ENCODE results near the gene PEMT. TPM values are rescaled to one million over a fixed set of nuclear protein-coding genes. Genes with fewer than 3 reads are reported as not detected.

PEMT gene
- total and polyA plus RNA-seq, 2 of the 8 experiments (the other 6 are each of a cell fraction or from before 2014, with no cell fraction given): 42.0 to 118 TPM

DNA sequence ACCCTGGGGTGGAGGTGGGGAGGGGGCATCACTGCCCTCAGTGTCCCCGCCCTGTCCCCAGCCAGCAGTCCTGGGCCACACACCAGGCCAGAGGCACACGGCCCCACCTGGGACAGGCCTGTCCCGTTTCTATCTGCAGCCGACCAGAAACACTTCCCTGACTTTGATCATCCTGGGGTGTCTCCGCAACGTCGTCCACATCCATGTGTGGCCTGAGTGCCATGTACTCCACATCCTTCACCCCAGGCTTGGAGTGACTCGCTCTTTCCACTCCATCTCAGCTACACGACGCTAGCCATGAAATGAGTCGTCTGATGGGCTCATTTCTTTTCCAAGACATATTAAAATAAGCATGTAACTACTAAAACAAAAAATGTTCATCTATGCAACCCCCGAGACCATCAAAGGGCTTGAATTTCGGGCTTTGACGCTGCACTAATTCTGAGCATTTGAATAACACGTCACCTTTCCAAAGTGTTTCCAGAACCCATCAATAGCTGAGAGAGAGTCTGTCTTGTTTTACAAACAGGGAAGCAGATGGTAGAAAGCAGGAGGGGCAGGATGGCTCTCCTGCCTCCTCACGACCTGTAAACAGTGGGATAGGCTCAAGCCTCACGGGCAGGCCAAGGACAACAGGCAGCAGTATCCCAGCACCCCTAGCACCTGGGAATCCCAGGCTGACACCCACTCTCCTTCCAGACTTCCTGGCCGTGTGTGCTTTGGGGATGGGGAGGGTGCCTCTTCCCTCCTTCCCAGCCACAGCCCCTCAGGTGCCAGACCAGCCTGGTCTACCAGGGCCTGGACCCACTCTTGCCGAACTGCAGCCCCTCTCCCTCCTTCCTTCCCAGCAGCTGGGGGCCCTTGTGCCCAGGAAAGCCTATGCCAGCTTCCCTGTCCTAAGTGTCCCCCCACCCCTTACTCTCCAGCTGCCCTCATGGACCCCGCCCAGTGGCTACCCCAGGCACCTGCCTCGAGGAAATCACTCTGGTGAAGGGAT is 75.3 kb downstream of the PEMT start:
- H4K20me1 ChIP-seq (replicated peaks in 1 of 2; ENCODE audit: control insufficient read depth in 1 of 2, insufficient read depth in 2 of 2, low read length in 2 of 2): no peaks in the 10 kb centered on the region
- H4K91ac ChIP-seq (replicated peaks; ENCODE audit: insufficient read length, low read length): peak overlapping the region; percentile 46
- no peak overlapping the region for H4K5ac ChIP-seq (ENCODE audit: insufficient read length, low read depth, low read length)
- no peak overlapping the region for H3K23ac ChIP-seq (ENCODE audit: insufficient read length)
- peaks cover 4 to 24% (median 12%) of the 10 kb centered on the region in 4 experiments for H3K4me1 ChIP-seq (replicated peaks in 1 of 4; ENCODE audit: control insufficient read depth in 3 of 4, insufficient read depth in 4 of 4, low read length in 3 of 4)
- no peak overlapping the region for H3K4ac ChIP-seq (replicated peaks; ENCODE audit: insufficient read length, low read depth, low read length)
- H3K4me2 ChIP-seq (ENCODE audit: insufficient read depth in 1 of 2, low read depth in 2 of 2, low read length in 2 of 2): no peak overlapping the region
- DNase-seq (ENCODE audit: low read depth in 1 of 2, low spot score in 2 of 2) (no peak), FAIRE-seq (no peak)
- H3K23me2 ChIP-seq (ENCODE audit: low read depth, low read length): peaks cover 2% of the 10 kb centered on the region; the same call in 1 of the 2 replicates
- no peak overlapping the region for H3K27ac ChIP-seq (ENCODE audit: low read depth, low read length)
- peak overlapping the region; percentile 90; the same call in 1 of the 2 replicates for H2AK5ac ChIP-seq (ENCODE audit: low read depth, low read length)
- ChIA-PET CTCF (ENCODE audit: partially characterized antibody) (interaction anchor here (0.6 to 5.7 kb wide), 6 partner anchors 16 to 126 kb away, joined by 3 to 32 read pairs (median 4); no protein-coding TSS in a partner anchor), POLR2A (ENCODE audit: partially characterized antibody) (no interaction called here)
- no peak overlapping the region for H2BK20ac ChIP-seq (ENCODE audit: low read length)
- H2BK5ac ChIP-seq (ENCODE audit: low read depth, low read length): no peak overlapping the region; the same call in 1 of the 2 replicates
- H3K79me1 ChIP-seq (ENCODE audit: low read depth, low read length): no peaks in the 10 kb centered on the region
- peak overlapping the region; percentile 99; the same call in 1 of the 2 replicates for H2BK15ac ChIP-seq (ENCODE audit: low read length)
- peak overlapping the region; percentile 27; the same call in 1 of the 2 replicates for H2BK12ac ChIP-seq (ENCODE audit: low read depth, low read length)
- H3K56ac ChIP-seq (replicated peaks; ENCODE audit: insufficient read length, low read depth, low read length): no peak overlapping the region
- no peak overlapping the region for H3K14ac ChIP-seq (ENCODE audit: insufficient read length)
- no peaks in the 10 kb centered on the region for H3K9me3 ChIP-seq (ENCODE audit: insufficient read depth in 2 of 2, low read depth in 1 of 2, low read length in 1 of 2)
- no peak overlapping the region for H3K4me3 ChIP-seq (ENCODE audit: extremely low read depth in 1 of 4, insufficient read depth in 2 of 4, low read depth in 3 of 4, low read length in 4 of 4)
- H3K27me3 ChIP-seq (replicated peaks in 1 of 4; ENCODE audit: control insufficient read depth in 3 of 4, extremely low read depth in 1 of 4, insufficient read depth in 3 of 4, low read length in 3 of 4): no peaks in the 10 kb centered on the region
- no peak overlapping the region for H3K9ac ChIP-seq (replicated peaks in 1 of 4; ENCODE audit: extremely low read depth in 1 of 4, low read depth in 3 of 4, low read length in 3 of 4)
- H3K18ac ChIP-seq (ENCODE audit: extremely low read depth, low read length): no peak overlapping the region
- H2AFZ ChIP-seq (ENCODE audit: low read length): no peak overlapping the region
- no peak overlapping the region for H2BK120ac ChIP-seq (replicated peaks; ENCODE audit: low read depth, low read length)
- no peaks in the 10 kb centered on the region for H3K36me3 ChIP-seq (ENCODE audit: control insufficient read depth in 2 of 4, insufficient read depth in 4 of 4, low read length in 3 of 4)
- no peaks in the 10 kb centered on the region for H3K79me2 ChIP-seq (ENCODE audit: control insufficient read depth in 1 of 2, insufficient read depth in 2 of 2, low read length in 2 of 2)
- no peak overlapping the region for H4K8ac ChIP-seq (ENCODE audit: extremely low read depth, insufficient read depth, low read length)
- 91% methylated on average over 21 of the region's 21 CpGs; no CpG with 5 or more reads in 1 of the 2 experiments for WGBS, 2 experiments (ENCODE audit: extremely low coverage in 1 of 2, insufficient coverage in 1 of 2, insufficient read length in 1 of 2, insufficient replicate concordance in 2 of 2, low coverage in 1 of 2, low lambda C conversion rate in 2 of 2, missing lambda C conversion rate in 1 of 2)
- TF ChIP-seq KDM1A (IDR thresholded peaks at IDR 0.05; ENCODE audit: borderline replicate concordance, low read length): no peak
- TF ChIP-seq GTF2F1 (IDR thresholded peaks at IDR 0.05; ENCODE audit: borderline replicate concordance, low read depth, low read length): no peak
- TF ChIP-seq BCL11A (IDR thresholded peaks at IDR 0.05; ENCODE audit: low read depth in 2 of 2, low read length in 2 of 2): no peak
- TF ChIP-seq GABPA (IDR thresholded peaks at IDR 0.05; ENCODE audit: borderline replicate concordance, insufficient read depth, low read length): no peak
- TF ChIP-seq MAFK (IDR thresholded peaks at IDR 0.05; ENCODE audit: low read depth, low read length): no peak
- TF ChIP-seq JUN (IDR thresholded peaks at IDR 0.05; ENCODE audit: low read depth, low read length): no peak
- TF ChIP-seq, protein P1, sequence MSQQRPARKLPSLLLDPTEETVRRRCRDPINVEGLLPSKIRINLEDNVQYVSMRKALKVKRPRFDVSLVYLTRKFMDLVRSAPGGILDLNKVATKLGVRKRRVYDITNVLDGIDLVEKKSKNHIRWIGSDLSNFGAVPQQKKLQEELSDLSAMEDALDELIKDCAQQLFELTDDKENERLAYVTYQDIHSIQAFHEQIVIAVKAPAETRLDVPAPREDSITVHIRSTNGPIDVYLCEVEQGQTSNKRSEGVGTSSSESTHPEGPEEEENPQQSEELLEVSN (IDR thresholded peaks at IDR 0.05): no peak
- no peak for TF ChIP-seq SAP30 (IDR thresholded peaks at IDR 0.05; ENCODE audit: insufficient read depth, insufficient replicate concordance, low read length)
- no peak for TF ChIP-seq SIN3A (conservative IDR thresholded peaks at IDR 0.05 in 1 of 2, IDR thresholded peaks at IDR 0.05 in 1 of 2; ENCODE audit: low read depth in 1 of 2, low read length in 2 of 2)

Data from H1 (cell line).